SK-N-DZ (cell line): ENCODE measurements around the gene ELANE.
"Not testable (repeated sequence)": the region's sequence is repeated elsewhere in the genome, so short reads cannot be mapped to it uniquely, and the experiment has no call there.

ENCODE experiments used
- DNase-seq: peaks from one replicate; pipeline ENCODE4 v3.0.0-alpha.2; 2015; ENCODE audit warnings: low spot score

Gene ELANE

GRCh38 chr19:842802-843179, 9.3 kb upstream of the ELANE start:
- DNase-seq: not testable (repeated sequence)

GRCh38 chr19:843180-843835, 8.8 kb upstream of the ELANE start:
- no peak for DNase-seq

DNA sequence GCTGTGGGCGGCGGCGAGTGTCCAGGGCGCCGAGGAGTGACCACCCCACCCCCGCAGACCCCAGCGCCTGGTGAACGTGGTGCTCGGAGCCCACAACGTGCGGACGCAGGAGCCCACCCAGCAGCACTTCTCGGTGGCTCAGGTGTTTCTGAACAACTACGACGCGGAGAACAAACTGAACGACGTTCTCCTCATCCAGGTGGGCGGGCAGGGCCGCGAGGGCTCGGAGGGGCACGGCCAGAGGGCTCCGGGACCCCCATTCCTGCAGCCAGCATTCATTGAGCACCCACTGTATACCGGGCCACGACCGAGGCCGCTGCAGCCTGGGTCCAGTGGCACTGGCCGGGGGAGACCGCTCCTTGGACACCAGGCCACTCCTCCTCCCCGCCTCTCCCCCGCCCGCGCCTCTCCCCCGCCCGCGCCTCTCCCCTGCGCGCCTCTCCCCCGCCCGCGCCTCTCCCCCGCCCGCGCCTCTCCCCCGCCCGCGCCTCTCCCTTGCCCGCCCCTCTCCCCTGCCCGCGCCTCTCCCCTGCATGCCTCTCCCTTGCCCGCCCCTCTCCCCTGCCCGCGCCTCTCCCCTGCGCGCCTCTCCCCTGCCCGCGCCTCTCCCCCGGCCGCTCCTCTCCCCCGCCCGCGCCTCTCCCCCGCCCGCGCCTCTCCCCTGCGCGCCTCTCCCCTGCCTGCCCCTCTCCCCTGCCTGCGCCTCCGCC, 8.1 kb upstream of the ELANE start:
- DNase-seq: no peak

- no peak for DNase-seq
Measured at GRCh38 chr19:844546-844971, 7.5 kb upstream of the ELANE start.

DNA sequence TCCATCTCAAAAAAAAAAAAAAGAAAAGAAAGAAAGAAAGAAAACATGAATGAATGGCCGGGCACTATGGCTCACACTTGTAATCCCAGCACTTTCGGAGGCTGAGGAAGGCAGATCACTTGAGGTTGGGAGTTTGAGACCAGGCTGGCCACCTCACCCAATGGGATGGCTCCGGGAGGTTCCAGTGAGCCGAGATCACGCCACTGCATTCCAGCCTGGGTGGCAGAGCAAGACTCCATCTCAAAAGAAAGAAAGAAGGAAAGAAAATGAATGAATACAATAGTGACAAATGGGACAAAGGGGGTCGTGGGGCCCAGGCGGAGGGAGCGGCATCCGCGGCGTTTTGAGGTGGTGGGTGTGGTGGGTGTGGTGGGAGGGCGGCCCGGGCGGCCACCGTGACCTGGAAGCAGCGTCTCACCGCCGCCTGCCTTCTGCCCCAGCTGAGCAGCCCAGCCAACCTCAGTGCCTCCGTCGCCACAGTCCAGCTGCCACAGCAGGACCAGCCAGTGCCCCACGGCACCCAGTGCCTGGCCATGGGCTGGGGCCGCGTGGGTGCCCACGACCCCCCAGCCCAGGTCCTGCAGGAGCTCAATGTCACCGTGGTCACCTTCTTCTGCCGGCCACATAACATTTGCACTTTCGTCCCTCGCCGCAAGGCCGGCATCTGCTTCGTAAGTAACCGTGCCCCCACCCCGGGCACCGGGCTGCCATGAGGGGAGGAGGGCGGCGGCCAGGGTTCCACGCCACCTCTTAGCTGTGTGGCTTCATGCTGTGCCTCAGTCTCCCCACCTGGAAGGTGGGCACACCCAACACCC, 6.2 kb upstream of the ELANE start:
- DNase-seq: no peak

GRCh38 chr19:848386-848921, 3.6 kb upstream of the ELANE start:
- no peak for DNase-seq

DNA sequence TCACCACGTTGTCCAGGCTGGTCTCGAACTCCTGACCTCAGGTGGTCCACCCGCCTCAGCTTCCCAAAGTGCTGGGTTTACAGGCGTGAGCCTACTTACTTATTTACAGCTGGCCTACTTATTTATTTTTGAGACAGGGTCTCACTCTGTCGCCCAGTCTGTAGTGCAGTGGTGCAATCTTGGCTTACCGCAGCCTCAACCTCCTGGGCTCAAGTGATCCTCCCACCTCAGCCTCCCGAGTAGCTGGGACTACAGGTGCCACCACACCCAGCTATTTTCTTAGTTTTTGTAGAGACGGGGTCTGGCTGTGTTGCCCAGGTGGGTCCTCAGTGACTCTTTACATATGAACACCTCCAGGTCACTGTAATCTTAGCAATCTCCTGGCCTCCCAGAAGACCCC, 2.9 kb upstream of the ELANE start:
- not testable (repeated sequence) for DNase-seq

DNA sequence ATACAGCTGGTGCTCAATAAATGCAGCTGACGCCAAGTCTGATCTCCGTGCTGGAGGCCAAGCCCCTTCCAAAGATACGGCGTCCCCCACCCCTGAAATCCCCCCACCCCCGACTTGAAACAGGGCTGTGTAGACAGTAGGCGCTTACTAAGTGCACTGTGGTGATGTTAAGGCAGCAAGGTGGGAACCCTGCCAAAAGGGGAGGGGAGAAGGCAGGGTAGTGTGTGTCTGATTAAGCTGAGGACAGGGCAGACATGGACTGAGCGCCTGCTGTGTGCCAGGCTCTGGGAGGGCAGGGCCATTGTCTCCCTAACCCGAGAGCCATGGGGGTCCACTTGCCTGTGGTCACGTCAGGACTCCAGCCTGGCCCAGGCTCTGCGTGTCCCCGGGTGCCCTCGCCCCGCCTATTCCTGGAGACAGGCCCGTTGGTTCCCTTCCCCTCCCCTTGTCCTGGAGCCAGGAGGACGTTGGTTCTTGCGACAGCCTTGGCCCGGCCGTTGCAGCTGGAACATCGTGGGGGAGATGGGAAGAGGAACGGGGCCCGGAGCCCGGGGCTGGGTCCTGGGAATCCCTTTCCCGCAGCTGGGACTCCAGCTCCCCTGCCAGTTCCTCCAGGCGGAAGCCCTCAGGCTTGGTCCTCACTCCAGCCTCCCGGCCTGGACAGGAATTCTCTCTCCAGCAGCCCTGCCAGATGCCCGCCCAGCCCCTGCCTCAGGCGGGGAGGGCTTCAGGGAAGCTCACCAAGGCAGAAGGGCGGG, 1.7 kb upstream of the ELANE start:
- DNase-seq: peak; percentile 67

GRCh38 chr19:850979-851335, 1.1 kb upstream of the ELANE start:
- no peak for DNase-seq

DNA sequence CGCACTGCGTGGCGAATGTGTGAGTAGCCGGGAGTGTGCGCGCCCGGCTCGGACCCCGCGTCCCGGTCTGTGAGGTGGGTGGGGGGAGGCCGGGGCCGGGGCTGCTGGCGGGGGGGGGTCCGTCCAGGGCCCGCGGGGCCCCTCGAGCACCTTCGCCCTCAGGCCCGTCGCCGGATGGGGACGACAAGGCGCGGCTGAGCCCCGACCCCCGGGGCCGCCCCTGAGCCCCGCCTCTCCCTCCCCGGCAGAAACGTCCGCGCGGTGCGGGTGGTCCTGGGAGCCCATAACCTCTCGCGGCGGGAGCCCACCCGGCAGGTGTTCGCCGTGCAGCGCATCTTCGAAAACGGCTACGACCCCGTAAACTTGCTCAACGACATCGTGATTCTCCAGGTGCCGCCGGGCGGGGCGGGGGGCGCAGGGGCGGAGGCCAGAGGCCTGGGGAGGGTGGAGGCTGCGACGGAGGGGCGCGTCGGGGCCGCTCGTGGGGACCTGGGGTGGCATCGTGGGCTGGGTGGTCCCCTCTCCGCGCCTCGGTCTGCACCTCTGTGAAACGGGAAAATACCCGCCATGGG, 997 bp downstream of the ELANE start:
- no peak for DNase-seq

GRCh38 chr19:853614-854220, 1.6 kb downstream of the ELANE start:
- not testable (repeated sequence) for DNase-seq

DNA sequence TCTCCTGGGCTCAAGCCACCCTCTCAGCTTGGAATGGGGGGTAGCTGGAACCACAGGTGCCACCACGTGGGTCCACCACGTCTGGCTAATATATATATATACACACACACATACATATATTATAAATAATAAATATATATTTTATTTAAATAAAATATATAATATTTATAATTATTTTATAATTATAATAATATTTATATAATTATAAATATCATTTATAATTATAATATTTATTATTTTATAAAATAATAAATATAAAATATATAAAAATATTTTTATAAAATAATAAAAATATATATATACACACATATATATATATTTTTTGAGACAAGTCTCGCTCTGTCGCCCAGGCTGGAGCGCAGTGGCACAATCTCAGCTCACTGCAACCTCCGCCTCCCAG, 2.4 kb downstream of the ELANE start:
- DNase-seq: no peak

DNA sequence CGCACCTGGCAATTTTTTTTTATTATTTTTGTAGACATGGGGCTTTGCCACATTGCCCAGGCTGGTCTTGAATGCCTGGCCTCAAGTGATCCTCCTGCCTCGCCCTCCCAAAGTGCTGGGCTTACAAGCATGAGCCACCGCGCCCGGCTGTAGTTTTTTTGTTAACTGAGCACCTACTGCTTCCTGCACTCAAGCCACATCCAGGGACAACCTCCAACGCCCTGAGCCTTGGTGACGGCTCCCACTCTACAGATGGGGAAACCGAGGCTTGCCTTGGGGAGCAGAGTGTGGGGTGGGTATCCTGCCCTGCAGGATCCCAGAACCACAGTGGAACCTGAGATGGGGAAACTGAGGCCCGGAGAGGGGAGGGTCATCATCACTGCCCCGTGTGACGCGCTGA, 3.0 kb downstream of the ELANE start:
- DNase-seq: no peak

DNA sequence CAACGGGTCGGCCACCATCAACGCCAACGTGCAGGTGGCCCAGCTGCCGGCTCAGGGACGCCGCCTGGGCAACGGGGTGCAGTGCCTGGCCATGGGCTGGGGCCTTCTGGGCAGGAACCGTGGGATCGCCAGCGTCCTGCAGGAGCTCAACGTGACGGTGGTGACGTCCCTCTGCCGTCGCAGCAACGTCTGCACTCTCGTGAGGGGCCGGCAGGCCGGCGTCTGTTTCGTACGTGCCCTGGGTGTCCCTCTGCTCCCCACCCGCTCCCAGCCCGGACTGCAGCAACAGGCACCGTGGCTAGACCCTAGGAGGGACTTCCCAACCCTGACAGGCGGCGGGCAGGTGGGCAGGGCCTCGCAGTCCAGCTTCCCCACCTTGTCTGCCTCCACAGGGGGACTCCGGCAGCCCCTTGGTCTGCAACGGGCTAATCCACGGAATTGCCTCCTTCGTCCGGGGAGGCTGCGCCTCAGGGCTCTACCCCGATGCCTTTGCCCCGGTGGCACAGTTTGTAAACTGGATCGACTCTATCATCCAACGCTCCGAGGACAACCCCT, 3.5 kb downstream of the ELANE start:
- DNase-seq: no peak

GRCh38 chr19:858284-858683, 6.2 kb downstream of the ELANE start:
- DNase-seq: no peak

DNA sequence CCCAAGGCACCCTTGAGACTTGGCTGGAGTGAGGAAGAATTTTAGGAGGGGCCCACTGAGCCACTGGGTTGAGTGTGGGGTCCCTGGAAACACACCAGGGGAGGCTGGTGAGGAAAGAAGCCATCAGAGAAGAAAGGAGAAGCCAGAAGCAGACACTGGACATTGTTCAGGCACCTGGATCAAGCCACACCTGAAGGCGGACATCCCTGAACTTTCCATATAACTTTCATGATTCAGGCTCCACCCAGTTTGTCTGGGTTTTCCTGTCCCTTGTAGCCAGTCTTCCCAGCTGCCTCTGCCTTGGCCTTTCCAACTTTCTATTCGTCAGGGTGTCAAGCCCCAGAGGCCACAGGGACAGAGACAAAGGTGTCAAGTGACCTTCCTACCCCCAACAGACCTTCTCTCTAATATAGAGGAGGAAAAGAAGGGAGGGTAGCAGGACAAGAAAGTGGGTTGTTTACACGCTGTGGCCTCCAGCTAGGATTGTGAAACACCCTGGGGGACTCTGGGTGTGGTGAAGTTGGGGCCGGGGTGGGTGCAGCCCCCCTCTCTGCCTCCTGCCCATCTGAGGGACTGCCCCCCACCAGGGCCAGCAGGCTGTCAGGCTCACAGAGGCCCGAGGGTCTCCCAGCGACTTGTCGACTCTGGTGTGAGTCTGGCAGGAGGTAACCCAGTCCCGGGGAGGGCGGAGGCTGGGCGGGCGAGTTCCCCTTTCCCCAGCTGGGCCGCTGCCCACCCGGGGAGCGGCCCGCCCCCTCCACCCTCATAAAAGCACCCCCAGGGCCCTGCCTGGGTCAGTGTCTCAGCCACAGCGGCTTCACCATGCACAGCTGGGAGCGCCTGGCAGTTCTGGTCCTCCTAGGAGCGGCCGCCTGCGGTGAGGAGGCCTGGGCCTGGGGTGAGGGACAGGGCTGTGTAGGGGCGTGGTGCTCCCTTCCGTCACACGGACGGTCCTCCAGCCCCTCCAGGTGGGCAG, 7.1 kb downstream of the ELANE start, which contains the start of gene CFD:
TSS of gene CFD (plus strand) at position 797 of the 976 bp plus-strand sequence. CDS start at position 823, 26 bp downstream.
- DNase-seq: no peak

- DNase-seq: no peak
Measured at GRCh38 chr19:861141-861755, 9.1 kb downstream of the ELANE start.

DNA sequence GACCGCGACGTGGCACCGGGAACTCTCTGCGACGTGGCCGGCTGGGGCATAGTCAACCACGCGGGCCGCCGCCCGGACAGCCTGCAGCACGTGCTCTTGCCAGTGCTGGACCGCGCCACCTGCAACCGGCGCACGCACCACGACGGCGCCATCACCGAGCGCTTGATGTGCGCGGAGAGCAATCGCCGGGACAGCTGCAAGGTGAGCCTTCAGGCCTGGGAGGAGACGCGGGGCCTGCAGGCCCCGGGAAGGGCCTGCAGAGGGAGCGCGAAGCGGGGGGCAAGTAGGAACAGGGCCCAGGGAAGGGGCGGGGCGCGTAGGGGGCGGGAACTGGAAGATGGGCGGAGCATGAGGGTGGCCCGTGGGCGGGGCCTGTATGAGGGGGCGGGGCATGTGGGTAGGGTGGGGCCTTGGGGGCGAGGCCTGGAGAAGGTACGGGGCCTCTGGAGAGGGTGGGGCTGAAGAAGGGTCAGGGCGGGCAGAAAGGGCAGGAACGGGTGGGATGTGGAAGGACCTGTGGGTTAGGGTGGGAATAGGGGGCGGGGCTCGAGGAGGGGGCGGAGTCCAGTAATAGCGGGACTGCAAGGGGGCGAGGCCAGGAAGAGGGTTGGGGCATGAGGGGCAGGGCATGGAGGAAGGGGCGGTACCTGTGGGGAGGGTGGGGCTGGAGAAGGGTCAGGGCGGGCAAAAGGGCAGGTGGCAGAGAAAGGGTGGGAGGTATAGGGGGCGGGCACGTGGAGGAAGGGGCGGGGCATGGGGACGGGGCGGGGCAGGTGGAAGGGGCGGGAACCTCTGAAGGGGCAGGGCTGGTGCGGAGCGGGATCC, 9.9 kb downstream of the ELANE start:
- peak; percentile 71 for DNase-seq
